Measurements from ENCODE around the gene CISD3. TPM values are rescaled to one million over a fixed set of nuclear protein-coding genes. Genes with fewer than 3 reads are reported as not detected.

The CISD3 gene
- total and polyA plus RNA-seq, 2 of the 4 experiments (the other 2 are of a cell fraction): 1.3 to 14.1 TPM

GRCh38 chr17:38735161-38735997 lies 5.2 kb downstream of the CISD3 start:
- Histone ChIP-seq H3K9me3 (ENCODE audit: control insufficient read depth, insufficient read depth, low read length) (no peaks in the 10 kb centered on the region), H3K56ac (ENCODE audit: extremely low read depth, insufficient read depth, low read length) (no peak overlapping the region), H3K4ac (ENCODE audit: low read depth, low read length) (no peak overlapping the region), H3K4me3 (ENCODE audit: insufficient read depth, low read depth, low read length) (no peak overlapping the region), H4K20me1 (ENCODE audit: insufficient read depth, low read length) (peaks cover 52% of the 10 kb centered on the region), H2AFZ (replicated peaks; ENCODE audit: low read length, poor library complexity) (peak overlapping the region; percentile 53), H2BK20ac (ENCODE audit: low read depth, low read length) (no peak overlapping the region), H3K36me3 (ENCODE audit: control insufficient read depth, insufficient read depth, low read length) (peaks cover 58% of the 10 kb centered on the region), H3K9ac (ENCODE audit: low read depth, low read length) (no peak overlapping the region), H2BK5ac (ENCODE audit: low read depth, low read length, poor library complexity, severe bottlenecking) (no peak overlapping the region), H3K4me2 (ENCODE audit: low read depth, low read length) (no peak overlapping the region), H3K23ac (ENCODE audit: low read depth, low read length) (no peak overlapping the region), H2AK5ac (ENCODE audit: low read depth, low read length) (no peak overlapping the region), H3K4me1 (ENCODE audit: control insufficient read depth, insufficient read depth, low read length) (peaks cover 13% of the 10 kb centered on the region), H4K8ac (ENCODE audit: low read depth in 2 of 2, low read length in 2 of 2) (no peak overlapping the region), H3K27ac (ENCODE audit: insufficient read depth, low read length) (no peak overlapping the region), H4K91ac (ENCODE audit: insufficient read depth, low read depth, low read length) (no peak overlapping the region), H2BK120ac (ENCODE audit: low read depth, low read length) (no peak overlapping the region), H3K18ac (ENCODE audit: low read depth, low read length) (no peak overlapping the region), H3K14ac (replicated peaks; ENCODE audit: low read depth, low read length) (no peak overlapping the region), H3K79me1 (ENCODE audit: low read depth in 1 of 2, low read length in 2 of 2) (peaks cover 10 to 76% of the 10 kb centered on the region in 2 experiments; a peak in 3 of 4 replicates), H2BK15ac (ENCODE audit: low read depth, low read length) (no peak overlapping the region), H2AK9ac (replicated peaks; ENCODE audit: low read depth, low read length, poor library complexity) (peak overlapping the region; percentile 59), H3K27me3 (ENCODE audit: control insufficient read depth, insufficient read depth, low read length) (no peaks in the 10 kb centered on the region), H4K5ac (ENCODE audit: low read depth, low read length) (no peak overlapping the region), H3K9me1 (ENCODE audit: insufficient read depth, low read length) (no peaks in the 10 kb centered on the region)
- BruUV-seq (replicated peaks): TSS peak; percentile 83
- dilution Hi-C loops (cut with HindIII; ENCODE audit: low sequenced_read_pairs, unreplicated experiment) (no loop called here), in situ Hi-C loops (cut with MboI; ENCODE audit: low sequenced_read_pairs) (no loop called here), intact Hi-C loops (cut with micrococcal nuclease) (loop anchor here (2.0 kb wide), 1 partner anchor 59 kb away; no protein-coding TSS in a partner anchor)
- no peak for DNase-seq
- ChIA-PET CTCF (interaction anchor here (0.6 to 3.0 kb wide), 3 partner anchors 14 to 72 kb away, joined by 3 to 8 read pairs (median 4); no protein-coding TSS in a partner anchor), POLR2A (ENCODE audit: unreplicated experiment) (interaction anchor here (0.6 kb wide), 1 partner anchor 386 kb away, joined by 5 read pairs; no protein-coding TSS in a partner anchor)
- peak; percentile 48 for ATAC-seq (ENCODE audit: low read depth)
- WGBS, 2 experiments (ENCODE audit: extremely low coverage in 2 of 2, insufficient read length in 1 of 2): 98% methylated on average over 6 of the region's 23 CpGs; no CpG with 5 or more reads in 1 of the 2 experiments
- TF ChIP-seq MAFK (IDR thresholded peaks at IDR 0.05; ENCODE audit: low read depth, low read length): no peak
- TF ChIP-seq RCOR1 (IDR thresholded peaks at IDR 0.05; ENCODE audit: insufficient replicate concordance, low read length): no peak
- no peak for TF ChIP-seq NFE2L2 (IDR thresholded peaks at IDR 0.05; ENCODE audit: low read depth, low read length)
- TF ChIP-seq, protein P1, sequence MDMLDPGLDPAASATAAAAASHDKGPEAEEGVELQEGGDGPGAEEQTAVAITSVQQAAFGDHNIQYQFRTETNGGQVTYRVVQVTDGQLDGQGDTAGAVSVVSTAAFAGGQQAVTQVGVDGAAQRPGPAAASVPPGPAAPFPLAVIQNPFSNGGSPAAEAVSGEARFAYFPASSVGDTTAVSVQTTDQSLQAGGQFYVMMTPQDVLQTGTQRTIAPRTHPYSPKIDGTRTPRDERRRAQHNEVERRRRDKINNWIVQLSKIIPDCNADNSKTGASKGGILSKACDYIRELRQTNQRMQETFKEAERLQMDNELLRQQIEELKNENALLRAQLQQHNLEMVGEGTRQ (IDR thresholded peaks at IDR 0.05; ENCODE audit: low read depth, low read length): no peak
- TF ChIP-seq, protein P2, sequence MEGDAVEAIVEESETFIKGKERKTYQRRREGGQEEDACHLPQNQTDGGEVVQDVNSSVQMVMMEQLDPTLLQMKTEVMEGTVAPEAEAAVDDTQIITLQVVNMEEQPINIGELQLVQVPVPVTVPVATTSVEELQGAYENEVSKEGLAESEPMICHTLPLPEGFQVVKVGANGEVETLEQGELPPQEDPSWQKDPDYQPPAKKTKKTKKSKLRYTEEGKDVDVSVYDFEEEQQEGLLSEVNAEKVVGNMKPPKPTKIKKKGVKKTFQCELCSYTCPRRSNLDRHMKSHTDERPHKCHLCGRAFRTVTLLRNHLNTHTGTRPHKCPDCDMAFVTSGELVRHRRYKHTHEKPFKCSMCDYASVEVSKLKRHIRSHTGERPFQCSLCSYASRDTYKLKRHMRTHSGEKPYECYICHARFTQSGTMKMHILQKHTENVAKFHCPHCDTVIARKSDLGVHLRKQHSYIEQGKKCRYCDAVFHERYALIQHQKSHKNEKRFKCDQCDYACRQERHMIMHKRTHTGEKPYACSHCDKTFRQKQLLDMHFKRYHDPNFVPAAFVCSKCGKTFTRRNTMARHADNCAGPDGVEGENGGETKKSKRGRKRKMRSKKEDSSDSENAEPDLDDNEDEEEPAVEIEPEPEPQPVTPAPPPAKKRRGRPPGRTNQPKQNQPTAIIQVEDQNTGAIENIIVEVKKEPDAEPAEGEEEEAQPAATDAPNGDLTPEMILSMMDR (conservative IDR thresholded peaks at IDR 0.05; ENCODE audit: low read depth, low read length): peak; percentile 76
- TF ChIP-seq SMC3 (IDR thresholded peaks at IDR 0.05; ENCODE audit: low read depth, low read length): peak; percentile 59
- TF ChIP-seq POLR2A (IDR thresholded peaks at IDR 0.05; ENCODE audit: low read depth, low read length): no peak
- no peak for TF ChIP-seq MXI1 (IDR thresholded peaks at IDR 0.05; ENCODE audit: borderline replicate concordance, low read depth, low read length)
- no peak for TF ChIP-seq BHLHE40 (IDR thresholded peaks at IDR 0.05; ENCODE audit: low read depth, low read length)
- TF ChIP-seq, protein P3, sequence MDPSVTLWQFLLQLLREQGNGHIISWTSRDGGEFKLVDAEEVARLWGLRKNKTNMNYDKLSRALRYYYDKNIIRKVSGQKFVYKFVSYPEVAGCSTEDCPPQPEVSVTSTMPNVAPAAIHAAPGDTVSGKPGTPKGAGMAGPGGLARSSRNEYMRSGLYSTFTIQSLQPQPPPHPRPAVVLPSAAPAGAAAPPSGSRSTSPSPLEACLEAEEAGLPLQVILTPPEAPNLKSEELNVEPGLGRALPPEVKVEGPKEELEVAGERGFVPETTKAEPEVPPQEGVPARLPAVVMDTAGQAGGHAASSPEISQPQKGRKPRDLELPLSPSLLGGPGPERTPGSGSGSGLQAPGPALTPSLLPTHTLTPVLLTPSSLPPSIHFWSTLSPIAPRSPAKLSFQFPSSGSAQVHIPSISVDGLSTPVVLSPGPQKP (IDR thresholded peaks at IDR 0.05; ENCODE audit: borderline replicate concordance, low read depth, low read length): no peak
- TF ChIP-seq MAZ (IDR thresholded peaks at IDR 0.05; ENCODE audit: borderline replicate concordance, low read depth, low read length): no peak; the same call in 1 of the 2 replicates
- TF ChIP-seq FOS (IDR thresholded peaks at IDR 0.05; ENCODE audit: low read depth, low read length): no peak
- no peak for TF ChIP-seq CHD1 (IDR thresholded peaks at IDR 0.05; ENCODE audit: low read depth, low read length)
- no peak for TF ChIP-seq CEBPB (IDR thresholded peaks at IDR 0.05; ENCODE audit: low read depth, low read length)
